Stimulated activated naive CD8-positive, alpha-beta T cell treated with anti-CD3 and anti-CD28 coated beads, Interleukin-15, Interleukin-2, amounts not matched to agents 100 U/mL and 50 U/mL, for 24 hours (primary cell): ENCODE data around the gene ENC1.

Experiments used
- ATAC-seq: fragments of 150-1000 bp; cut with Tn5 transposase; one replicate; pipeline ENCODE4 v1.10.0; 2021
- DNase-seq: peaks from one replicate; pipeline ENCODE4 v3.0.0; 2021

Gene ENC1

DNA sequence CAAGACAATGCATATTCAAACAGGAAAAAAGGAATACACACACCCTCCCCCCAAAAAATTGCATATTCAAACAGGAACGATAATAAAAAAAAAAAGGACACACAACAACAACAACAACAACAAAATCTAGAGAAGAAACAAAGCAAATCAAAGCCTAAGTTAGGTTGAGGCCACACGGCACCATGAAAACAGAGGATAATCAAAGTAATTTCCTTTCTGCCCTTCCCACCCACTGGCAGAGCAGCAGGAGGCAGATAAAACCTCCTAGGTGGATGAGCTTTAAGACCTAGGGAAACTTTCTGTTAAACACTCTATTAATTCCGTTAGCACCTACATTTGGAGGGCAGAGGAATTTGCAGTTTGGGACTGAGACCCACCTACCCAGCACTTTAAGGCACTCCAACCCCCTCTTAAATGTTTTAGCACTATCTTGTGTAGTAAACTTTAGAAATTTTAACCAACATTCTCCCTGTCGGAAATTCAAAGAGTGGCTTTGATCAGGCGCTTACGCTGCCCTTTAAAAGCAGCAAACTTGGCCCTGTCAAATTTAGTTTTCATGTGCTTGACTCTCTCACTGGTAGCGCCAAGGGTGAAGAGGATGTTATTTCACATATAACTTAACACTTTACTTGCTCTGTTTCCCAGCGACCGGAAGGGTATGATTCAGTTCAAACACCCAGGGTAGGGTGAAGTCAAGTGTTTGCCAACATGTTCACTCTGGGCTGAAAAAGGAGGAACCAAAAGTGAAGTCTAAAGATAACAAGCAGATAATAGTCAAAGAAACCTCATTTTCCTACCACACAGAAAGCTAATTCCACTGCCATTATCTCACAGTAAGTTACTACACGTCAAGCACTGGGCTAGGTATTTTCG is 9.2 kb downstream of the ENC1 start:
- DNase-seq, result peak; percentile 30
- peak; percentile 91 for ATAC-seq

DNA sequence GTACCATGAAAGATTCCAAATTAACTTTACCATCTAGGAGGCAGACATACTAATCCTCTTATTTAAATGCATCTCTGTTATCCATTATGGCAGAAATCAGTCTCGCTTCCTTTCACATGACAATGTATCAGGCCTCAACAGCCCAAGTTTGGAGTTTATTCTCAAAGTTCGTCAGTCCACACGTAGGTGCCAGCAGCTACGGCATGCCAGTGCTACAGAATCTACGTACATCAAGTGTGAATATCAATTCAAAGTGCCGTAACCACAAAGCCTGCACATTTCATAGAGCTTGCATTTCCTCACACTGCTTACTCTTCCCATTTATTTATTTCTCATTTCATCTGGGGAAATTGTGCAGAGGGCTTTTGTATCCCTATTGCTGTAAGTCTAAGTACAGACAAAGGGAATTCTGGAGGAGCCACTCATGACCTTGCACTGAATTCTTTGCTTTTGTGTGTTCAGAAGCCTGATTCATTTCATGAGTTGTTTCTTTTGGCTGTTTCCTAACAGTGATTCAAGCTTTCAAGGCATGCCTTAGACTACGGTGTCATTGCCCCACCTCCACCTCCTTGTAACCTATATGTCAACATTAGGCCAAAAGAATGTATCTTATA is 10.0 kb downstream of the ENC1 start:
- no peak for ATAC-seq
- DNase-seq, result no peak

DNA sequence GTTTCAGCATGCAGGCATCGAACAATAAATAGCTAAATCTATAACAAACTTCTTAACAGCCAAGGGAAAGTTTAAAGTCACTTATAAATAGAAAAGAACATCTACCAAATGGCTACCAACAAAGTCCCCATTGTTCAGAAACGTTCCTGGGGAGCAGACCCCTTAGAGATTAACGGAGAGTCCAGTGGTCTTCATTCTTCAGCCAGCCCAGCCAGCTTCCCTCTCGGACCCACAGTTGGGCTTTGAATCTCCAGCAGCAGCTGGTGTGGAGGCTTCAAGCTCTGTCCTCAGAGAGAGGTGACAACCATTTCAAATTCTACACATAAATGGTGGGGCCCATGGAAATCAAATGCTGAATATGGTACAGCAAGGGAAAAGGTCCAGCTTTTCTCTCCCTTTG is 11.2 kb downstream of the ENC1 start:
- no peak for DNase-seq
- no peak for ATAC-seq

- no peak for ATAC-seq
- no peak for DNase-seq
Measured at GRCh38 chr5:74628359-74628758, 12.2 kb downstream of the ENC1 start.

- no peak for ATAC-seq
- DNase-seq, result no peak
Measured at GRCh38 chr5:74627646-74628279, 12.8 kb downstream of the ENC1 start.

DNA sequence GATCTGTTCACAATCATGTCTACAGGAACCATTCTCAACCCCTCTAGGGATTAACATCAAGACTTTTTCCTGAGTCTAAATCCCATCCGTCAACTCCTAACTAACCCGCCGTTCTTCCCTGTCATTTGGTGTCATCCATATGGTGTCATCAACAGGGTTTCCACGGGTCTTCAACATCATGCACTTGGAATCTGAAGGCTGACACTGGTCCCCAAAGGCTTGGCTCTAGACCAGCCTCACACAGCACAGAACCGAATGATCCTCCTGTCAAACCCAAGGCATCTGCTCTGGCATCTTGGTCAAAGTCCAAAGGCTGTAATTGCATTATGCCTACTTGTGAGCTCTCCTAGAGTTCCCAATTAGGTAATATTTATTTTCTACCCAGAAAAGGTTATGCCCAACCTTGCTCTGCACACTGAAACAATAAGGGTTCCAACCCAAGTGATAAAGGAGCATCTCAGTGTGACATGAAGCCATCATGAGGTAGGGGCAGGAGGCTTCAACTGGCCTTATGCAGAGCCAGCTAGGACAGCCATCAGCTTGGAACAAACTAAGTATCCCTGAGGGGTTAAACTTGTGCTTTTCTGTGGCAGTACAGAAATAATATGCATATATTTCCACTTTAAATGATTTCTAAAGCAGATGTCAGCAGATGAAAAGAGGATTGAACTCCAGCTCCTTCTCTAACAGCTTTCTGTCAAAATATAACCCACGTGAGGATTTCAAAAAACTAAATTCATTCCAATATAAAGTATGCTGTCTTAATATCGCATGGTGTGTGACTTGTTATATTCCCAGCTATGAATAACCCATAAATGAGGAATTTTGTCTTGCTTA is 13.9 kb downstream of the ENC1 start:
- ATAC-seq (no peak), DNase-seq (no peak)

GRCh38 chr5:74625742-74626241 is 14.7 kb downstream of the ENC1 start:
- DNase-seq (no peak), ATAC-seq (no peak)

GRCh38 chr5:74624931-74625505 is 15.5 kb downstream of the ENC1 start:
- ATAC-seq, result no peak

GRCh38 chr5:74624501-74624900 is 16.0 kb downstream of the ENC1 start:
- DNase-seq (no peak), ATAC-seq (no peak)

More at GRCh38 chr5:74624931-74625505, 15.5 kb downstream of the ENC1 start:
- DNase-seq, result no peak

DNA sequence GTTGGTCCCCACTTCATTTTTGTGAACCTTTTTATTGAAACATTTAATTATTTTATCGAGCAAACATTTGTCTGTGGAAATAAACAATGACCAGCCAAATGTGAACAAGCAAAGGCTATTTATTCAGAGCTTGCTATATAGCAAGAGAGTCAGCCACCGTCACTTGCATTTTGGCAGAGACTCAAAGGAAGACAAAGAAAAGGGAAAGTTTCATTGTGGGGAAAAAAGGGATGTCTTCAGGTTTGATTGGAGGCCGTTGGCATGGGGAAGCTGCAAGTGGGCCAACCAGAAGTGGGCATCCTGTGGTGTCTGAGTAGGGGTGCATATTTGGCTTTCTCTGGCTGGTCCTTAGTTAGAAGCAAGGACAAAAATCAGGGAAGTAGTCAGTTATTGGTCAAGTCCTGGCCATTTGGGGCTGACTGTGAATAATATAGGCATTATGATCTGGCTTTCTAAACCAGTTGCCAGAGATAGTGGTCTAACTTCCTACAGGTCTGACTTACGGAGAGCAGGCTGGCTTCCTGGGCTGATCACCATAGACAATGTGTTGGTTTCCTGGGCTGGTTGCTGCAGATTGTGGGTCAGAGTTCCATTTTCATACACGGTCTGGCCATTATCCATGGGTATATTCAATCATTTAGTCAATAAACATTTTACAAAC is 16.6 kb downstream of the ENC1 start:
- ATAC-seq, result no peak
- no peak for DNase-seq

DNA sequence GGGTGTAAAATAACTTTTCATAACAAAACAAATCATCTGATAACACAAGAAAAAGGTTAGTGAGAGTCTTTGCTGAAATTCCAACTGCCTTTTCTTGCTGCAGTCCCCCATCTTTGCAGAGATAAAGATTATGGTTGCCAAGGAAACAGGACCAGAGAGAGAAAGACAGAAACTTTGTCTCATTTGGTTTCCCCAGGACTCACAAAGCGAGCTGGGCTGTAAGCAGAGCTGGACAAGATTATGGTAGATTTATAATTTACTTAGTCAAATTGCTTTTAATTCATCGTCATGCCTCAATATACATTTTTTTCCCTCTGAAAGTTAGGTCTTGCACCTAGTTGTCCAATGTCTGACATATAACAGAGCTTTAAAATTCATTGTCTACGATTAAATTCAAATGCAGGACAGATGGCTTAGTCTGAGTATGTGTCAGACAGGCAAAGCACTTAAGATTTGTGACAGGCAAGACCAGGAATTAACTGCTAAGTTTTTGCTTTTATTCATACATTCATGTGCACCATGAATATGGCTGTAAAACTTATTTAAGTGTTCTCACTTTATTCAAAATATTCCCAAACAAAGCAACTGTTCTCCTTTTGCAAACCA is 17.4 kb downstream of the ENC1 start:
- ATAC-seq (no peak), DNase-seq (no peak)

DNA sequence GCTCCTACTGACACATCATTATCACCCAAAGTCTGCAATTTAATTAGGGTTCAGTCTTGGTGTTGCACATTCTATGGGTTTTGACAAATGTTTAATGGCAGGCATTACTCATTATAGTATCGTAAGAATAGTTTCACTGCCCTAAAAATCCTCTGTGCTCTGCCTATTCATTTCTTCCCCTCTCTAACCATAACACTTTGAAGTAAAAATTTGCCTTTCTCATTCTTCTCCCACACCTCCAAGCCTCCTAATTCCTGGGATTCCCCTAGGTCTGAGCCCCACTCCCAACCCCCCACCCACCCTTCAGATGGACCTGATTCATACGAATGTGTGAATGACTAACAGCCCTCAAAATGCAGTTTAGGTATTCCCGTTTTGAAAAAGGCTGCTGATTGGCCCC is 18.4 kb downstream of the ENC1 start:
- DNase-seq, result no peak
- ATAC-seq, result peak; percentile 89

DNA sequence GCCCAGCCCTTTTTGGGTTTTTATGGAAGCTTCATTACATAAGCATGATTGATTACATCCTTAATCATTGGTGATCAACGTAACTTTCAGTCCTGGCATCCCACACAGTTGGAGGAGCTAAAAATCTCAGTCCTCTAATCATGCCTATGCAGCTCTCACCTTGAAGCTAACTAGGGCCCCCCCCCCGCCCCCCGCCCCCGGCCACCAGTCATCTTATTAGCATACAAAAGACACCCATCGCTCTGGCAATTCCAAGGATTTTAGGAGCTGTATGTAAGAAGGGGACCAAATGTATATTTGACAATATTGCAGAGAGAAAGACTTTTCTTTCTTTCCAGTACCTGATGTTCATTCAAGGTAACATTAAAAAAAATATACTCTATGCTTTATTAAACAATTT is 19.0 kb downstream of the ENC1 start:
- no peak for DNase-seq
- ATAC-seq, result no peak

DNA sequence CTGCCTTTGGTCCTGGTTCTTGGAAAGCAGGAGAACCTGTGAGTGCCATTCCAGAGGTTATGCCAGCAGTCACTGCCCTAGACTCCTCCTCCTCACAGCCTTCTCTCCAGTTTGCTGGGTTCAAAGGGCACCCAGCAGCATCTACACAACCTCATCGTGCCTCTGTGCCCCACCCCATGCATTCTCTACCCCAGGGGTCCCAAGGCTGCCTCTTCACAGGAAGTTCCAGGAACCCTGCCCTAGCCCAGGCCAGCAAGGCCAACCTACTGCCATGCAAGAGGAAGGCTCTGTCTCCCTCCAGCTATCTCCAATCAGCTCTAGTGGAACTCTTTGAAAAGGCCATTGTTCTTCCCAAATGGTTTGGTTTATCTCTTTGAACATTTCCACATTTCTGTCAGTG is 21.2 kb downstream of the ENC1 start:
- ATAC-seq, result no peak
- DNase-seq, result no peak

DNA sequence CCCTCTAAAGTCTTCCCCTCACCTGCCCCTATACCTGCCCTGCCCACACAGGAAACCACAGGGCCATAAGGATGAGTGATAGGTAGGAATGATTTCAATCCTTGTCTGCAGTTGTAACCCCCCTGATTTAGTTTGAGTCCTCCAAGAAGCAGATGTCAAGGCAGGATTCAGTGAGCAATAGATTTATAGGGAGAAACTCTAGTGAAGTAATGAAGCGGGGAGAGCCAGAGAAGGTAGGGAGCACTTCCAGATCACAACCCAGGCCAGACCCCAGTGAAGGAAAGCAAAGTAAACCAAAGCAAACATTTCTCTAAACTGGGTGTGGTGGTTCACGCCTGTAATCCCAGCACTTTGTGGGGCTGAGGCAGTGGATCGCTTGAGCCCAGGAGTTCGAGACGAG is 22.4 kb downstream of the ENC1 start:
- ATAC-seq, result no peak
- no peak for DNase-seq

DNA sequence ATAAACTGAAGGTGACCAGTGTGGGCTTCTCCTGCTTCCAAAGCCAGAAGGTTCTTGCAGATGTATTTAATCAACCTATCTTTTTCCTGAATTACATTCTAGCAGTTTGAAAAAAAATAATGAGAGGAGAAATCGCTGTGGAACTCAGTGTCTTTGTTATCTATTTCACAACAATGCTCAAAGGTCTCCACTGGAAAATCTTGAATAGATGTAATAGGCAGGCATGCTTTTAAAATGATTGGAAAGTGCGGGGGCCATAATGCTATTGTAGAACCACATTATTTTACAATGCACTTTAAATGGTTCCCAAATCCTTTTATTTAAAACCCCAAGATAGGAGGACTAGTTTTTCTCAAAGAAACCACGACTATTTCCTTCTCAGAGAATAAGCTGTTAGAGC is 23.3 kb downstream of the ENC1 start:
- DNase-seq, result no peak
- no peak for ATAC-seq

- no peak for ATAC-seq
Measured at GRCh38 chr5:74616236-74617146, 24.0 kb downstream of the ENC1 start.

DNA sequence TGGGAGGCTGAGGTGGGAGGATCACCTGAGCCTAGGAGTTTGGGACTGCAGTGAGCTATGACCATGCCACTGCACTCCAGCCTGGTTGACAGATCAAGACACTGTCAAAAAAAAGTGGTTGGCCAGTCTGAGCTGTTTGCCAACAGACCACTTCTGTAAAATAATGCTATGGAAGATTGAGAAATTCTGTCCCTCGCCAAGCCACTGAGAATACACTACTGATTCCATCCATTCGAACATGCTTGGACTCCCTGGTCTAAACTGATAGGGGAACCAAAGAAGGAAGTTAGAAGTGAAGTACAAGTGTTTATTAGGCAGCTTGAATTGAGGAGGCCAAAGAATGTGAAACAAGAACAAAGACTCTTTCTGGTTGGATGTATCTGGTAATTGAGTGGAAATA is 27.2 kb downstream of the ENC1 start:
- no peak for DNase-seq
- ATAC-seq, result no peak

More at GRCh38 chr5:74616236-74617146, 24.0 kb downstream of the ENC1 start:
- DNase-seq, result no peak

DNA sequence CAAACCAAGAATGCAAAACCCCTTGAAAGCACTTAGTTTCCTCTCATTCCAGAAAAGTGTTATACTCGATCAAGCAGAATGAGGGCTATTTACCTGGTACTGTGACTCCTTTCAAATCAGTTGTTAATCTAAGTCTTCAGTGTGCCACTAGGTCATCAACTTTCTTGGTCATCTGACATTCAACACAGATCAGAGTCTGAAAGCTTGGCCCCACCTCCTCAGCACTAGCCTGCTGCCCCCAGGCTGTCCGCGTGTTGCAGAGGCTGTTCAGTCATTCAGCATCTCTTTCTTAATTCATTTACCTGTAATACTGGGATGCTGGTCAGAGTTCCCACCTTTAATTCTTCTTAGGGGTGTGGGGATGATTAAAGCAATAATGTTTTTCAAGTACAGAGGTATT is 28.5 kb downstream of the ENC1 start:
- DNase-seq (no peak), ATAC-seq (no peak)
